Stimulated activated CD4-positive, alpha-beta T cell treated with anti-CD3 and anti-CD28 coated beads, Interleukin-4, amount 100 ng/mL, for 24 hours (primary cell): ENCODE results near the gene TBL2.
"Not testable (repeated sequence)": the region's sequence is repeated elsewhere in the genome, so short reads cannot be mapped to it uniquely, and the experiment has no call there.

ENCODE experiments used
- DNase-seq: peaks from one replicate; pipeline ENCODE4 v3.0.0-alpha.2; 2020

Gene TBL2

GRCh38 chr7:73605601-73606220 lies 27.3 kb upstream of the TBL2 start:
- DNase-seq, result no peak

GRCh38 chr7:73602721-73603651 lies 24.6 kb upstream of the TBL2 start:
- DNase-seq, result no peak

- no peak for DNase-seq
Observed at GRCh38 chr7:73599916-73600315, 21.5 kb upstream of the TBL2 start.

- DNase-seq, result no peak
Observed at GRCh38 chr7:73599151-73599882, 20.9 kb upstream of the TBL2 start.

- no peak for DNase-seq
Observed at GRCh38 chr7:73597978-73598782, 19.8 kb upstream of the TBL2 start.

GRCh38 chr7:73596191-73597065 lies 18.0 kb upstream of the TBL2 start:
- DNase-seq, result no peak

- no peak for DNase-seq
Observed at GRCh38 chr7:73595358-73595757, 17.0 kb upstream of the TBL2 start.

- no peak for DNase-seq
Observed at GRCh38 chr7:73593207-73594045, 15.0 kb upstream of the TBL2 start.

- no peak for DNase-seq
Observed at GRCh38 chr7:73586911-73587310, 8.5 kb upstream of the TBL2 start.

- DNase-seq, result no peak
Observed at GRCh38 chr7:73585196-73585595, 6.8 kb upstream of the TBL2 start.

GRCh38 chr7:73582664-73583202 lies 4.4 kb upstream of the TBL2 start:
- DNase-seq, result no peak

- DNase-seq, result not testable (repeated sequence)
Observed at GRCh38 chr7:73581006-73581405, 2.6 kb upstream of the TBL2 start.

- no peak for DNase-seq
Observed at GRCh38 chr7:73577627-73578341, 595 bp downstream of the TBL2 start.

GRCh38 chr7:73573791-73574190 lies 4.6 kb downstream of the TBL2 start:
- no peak for DNase-seq

GRCh38 chr7:73573276-73573675 lies 5.1 kb downstream of the TBL2 start:
- DNase-seq, result no peak

- DNase-seq, result no peak
Observed at GRCh38 chr7:73572767-73573186, 5.6 kb downstream of the TBL2 start.

GRCh38 chr7:73570977-73571376 lies 7.4 kb downstream of the TBL2 start:
- no peak for DNase-seq

GRCh38 chr7:73570521-73570920 lies 7.9 kb downstream of the TBL2 start:
- DNase-seq, result no peak

- no peak for DNase-seq
Observed at GRCh38 chr7:73569042-73569608, 9.3 kb downstream of the TBL2 start.
